ENCODE data around the gene REM2. TPM values are rescaled to one million over a fixed set of nuclear protein-coding genes. Genes with fewer than 3 reads are reported as not detected.

Gene REM2
- polyA plus RNA-seq, 1 of the 3 experiments (the other 2 are of a cell fraction) = 0.26 TPM

DNA sequence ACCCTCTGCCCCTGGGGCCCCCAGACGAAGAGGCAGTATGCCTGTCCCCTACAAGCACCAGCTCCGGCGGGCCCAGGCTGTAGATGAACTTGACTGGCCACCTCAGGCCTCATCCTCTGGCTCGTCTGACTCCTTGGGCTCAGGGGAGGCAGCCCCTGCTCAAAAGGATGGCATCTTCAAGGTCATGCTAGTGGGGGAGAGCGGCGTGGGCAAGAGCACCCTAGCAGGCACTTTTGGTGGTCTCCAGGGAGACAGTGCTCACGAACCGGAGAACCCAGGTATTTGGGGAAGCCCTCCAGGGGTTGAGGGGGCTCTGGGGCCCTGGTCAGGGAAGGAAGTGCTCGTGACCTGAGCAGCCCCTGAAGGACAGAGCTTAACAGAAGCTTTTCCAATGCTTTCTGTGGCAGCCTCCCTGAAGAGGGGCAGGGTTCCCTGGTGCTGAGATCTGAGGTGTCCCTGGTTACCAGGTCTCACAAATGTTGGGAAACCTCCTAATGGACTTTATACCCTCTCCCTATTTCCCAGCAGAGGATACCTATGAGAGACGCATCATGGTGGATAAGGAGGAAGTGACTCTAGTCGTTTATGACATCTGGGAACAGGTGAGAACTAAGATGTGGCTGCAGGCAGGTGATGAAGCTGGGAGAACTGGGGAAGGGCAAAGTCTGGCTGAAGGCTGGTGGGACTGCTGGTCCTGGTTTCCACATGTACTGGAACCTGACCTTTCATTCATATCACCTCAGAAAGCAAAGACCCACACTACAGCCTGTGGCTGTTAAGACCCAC lies 1.9 kb downstream of the REM2 start:
- Histone ChIP-seq H2AFZ (ENCODE audit: low read depth) (no peak overlapping the region), H3K4me1 (ENCODE audit: control insufficient read depth in 1 of 2, insufficient read depth in 2 of 2, low read depth in 1 of 2, low read length in 1 of 2) (peaks cover 8 to 45% of the 10 kb centered on the region in 2 experiments; a peak in 2 of 4 replicates), H4K20me1 (ENCODE audit: insufficient read depth) (no peaks in the 10 kb centered on the region), H3K27ac (ENCODE audit: low read depth in 2 of 2, low read length in 1 of 2) (no peak overlapping the region), H3K9ac (no peak overlapping the region), H3K79me2 (ENCODE audit: insufficient read depth) (peaks cover 6% of the 10 kb centered on the region; the same call in 1 of the 2 replicates), H3K4me3 (ENCODE audit: low read depth in 2 of 2, low read length in 1 of 2) (no peak overlapping the region), H3K9me3 (no peaks in the 10 kb centered on the region), H3K4me2 (no peak overlapping the region), H3K9me2 (no peaks in the 10 kb centered on the region), H3K27me3 (ENCODE audit: insufficient read depth) (no peaks in the 10 kb centered on the region), H3F3A (replicated peaks; ENCODE audit: insufficient read depth) (peaks cover 4% of the 10 kb centered on the region), H3K36me3 (replicated peaks in 1 of 2; ENCODE audit: control insufficient read depth in 1 of 2, insufficient read depth in 2 of 2, low read length in 1 of 2) (no peaks in the 10 kb centered on the region)
- ChIA-PET POLR2A (no interaction called here), CTCF (interaction anchor here (0.6 to 13.0 kb wide), 13 partner anchors 12 to 328 kb away, joined by 3 to 96 read pairs (median 7); partner anchors contain the start of gene RBM23)
- TF ChIP-seq FOSL2 (IDR thresholded peaks at IDR 0.05; ENCODE audit: borderline replicate concordance, low read depth) (no peak), FOXM1 (IDR thresholded peaks at IDR 0.05; ENCODE audit: low read depth) (no peak), NRF1 (IDR thresholded peaks at IDR 0.05; ENCODE audit: low read depth, low read length) (no peak), GATA2 (CRISPR knock-in tag; IDR thresholded peaks at IDR 0.05) (no peak), SIN3A (IDR thresholded peaks at IDR 0.05; ENCODE audit: borderline replicate concordance, low read depth, low read length) (no peak), RAD21 (IDR thresholded peaks at IDR 0.05; ENCODE audit: low read length) (no peak), NFIC (IDR thresholded peaks at IDR 0.05; ENCODE audit: borderline replicate concordance) (no peak), RXRA (IDR thresholded peaks at IDR 0.05; ENCODE audit: borderline replicate concordance, low read depth) (no peak), YY1 (IDR thresholded peaks at IDR 0.05; ENCODE audit: low read depth) (no peak), SMC3 (IDR thresholded peaks at IDR 0.05; ENCODE audit: low read depth, low read length) (no peak), RFX5 (IDR thresholded peaks at IDR 0.05; ENCODE audit: low read length) (no peak)
- TF ChIP-seq, protein P1, sequence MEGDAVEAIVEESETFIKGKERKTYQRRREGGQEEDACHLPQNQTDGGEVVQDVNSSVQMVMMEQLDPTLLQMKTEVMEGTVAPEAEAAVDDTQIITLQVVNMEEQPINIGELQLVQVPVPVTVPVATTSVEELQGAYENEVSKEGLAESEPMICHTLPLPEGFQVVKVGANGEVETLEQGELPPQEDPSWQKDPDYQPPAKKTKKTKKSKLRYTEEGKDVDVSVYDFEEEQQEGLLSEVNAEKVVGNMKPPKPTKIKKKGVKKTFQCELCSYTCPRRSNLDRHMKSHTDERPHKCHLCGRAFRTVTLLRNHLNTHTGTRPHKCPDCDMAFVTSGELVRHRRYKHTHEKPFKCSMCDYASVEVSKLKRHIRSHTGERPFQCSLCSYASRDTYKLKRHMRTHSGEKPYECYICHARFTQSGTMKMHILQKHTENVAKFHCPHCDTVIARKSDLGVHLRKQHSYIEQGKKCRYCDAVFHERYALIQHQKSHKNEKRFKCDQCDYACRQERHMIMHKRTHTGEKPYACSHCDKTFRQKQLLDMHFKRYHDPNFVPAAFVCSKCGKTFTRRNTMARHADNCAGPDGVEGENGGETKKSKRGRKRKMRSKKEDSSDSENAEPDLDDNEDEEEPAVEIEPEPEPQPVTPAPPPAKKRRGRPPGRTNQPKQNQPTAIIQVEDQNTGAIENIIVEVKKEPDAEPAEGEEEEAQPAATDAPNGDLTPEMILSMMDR (IDR thresholded peaks at IDR 0.05) = no peak
- TF ChIP-seq, protein P2, sequence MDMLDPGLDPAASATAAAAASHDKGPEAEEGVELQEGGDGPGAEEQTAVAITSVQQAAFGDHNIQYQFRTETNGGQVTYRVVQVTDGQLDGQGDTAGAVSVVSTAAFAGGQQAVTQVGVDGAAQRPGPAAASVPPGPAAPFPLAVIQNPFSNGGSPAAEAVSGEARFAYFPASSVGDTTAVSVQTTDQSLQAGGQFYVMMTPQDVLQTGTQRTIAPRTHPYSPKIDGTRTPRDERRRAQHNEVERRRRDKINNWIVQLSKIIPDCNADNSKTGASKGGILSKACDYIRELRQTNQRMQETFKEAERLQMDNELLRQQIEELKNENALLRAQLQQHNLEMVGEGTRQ (IDR thresholded peaks at IDR 0.05; ENCODE audit: borderline replicate concordance, low read depth, low read length) = no peak
- TF ChIP-seq, protein P3, sequence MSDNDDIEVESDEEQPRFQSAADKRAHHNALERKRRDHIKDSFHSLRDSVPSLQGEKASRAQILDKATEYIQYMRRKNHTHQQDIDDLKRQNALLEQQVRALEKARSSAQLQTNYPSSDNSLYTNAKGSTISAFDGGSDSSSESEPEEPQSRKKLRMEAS (IDR thresholded peaks at IDR 0.05; ENCODE audit: low read depth) = no peak
- TF ChIP-seq, protein P4, sequence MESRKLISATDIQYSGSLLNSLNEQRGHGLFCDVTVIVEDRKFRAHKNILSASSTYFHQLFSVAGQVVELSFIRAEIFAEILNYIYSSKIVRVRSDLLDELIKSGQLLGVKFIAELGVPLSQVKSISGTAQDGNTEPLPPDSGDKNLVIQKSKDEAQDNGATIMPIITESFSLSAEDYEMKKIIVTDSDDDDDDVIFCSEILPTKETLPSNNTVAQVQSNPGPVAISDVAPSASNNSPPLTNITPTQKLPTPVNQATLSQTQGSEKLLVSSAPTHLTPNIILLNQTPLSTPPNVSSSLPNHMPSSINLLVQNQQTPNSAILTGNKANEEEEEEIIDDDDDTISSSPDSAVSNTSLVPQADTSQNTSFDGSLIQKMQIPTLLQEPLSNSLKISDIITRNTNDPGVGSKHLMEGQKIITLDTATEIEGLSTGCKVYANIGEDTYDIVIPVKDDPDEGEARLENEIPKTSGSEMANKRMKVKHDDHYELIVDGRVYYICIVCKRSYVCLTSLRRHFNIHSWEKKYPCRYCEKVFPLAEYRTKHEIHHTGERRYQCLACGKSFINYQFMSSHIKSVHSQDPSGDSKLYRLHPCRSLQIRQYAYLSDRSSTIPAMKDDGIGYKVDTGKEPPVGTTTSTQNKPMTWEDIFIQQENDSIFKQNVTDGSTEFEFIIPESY (IDR thresholded peaks at IDR 0.05; ENCODE audit: borderline replicate concordance, low read depth) = no peak
- TF ChIP-seq, protein P5, sequence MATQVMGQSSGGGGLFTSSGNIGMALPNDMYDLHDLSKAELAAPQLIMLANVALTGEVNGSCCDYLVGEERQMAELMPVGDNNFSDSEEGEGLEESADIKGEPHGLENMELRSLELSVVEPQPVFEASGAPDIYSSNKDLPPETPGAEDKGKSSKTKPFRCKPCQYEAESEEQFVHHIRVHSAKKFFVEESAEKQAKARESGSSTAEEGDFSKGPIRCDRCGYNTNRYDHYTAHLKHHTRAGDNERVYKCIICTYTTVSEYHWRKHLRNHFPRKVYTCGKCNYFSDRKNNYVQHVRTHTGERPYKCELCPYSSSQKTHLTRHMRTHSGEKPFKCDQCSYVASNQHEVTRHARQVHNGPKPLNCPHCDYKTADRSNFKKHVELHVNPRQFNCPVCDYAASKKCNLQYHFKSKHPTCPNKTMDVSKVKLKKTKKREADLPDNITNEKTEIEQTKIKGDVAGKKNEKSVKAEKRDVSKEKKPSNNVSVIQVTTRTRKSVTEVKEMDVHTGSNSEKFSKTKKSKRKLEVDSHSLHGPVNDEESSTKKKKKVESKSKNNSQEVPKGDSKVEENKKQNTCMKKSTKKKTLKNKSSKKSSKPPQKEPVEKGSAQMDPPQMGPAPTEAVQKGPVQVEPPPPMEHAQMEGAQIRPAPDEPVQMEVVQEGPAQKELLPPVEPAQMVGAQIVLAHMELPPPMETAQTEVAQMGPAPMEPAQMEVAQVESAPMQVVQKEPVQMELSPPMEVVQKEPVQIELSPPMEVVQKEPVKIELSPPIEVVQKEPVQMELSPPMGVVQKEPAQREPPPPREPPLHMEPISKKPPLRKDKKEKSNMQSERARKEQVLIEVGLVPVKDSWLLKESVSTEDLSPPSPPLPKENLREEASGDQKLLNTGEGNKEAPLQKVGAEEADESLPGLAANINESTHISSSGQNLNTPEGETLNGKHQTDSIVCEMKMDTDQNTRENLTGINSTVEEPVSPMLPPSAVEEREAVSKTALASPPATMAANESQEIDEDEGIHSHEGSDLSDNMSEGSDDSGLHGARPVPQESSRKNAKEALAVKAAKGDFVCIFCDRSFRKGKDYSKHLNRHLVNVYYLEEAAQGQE (IDR thresholded peaks at IDR 0.05; ENCODE audit: low read depth, low read length) = no peak
- DNase-seq = no peak
- 91% methylated on average over 7 of the region's 11 CpGs for whole genome bisulfite sequencing (ENCODE audit: low lambda C conversion rate)
